Prostate gland (tissue), 2 donors: Measurements from ENCODE around the gene HIVEP3.

ENCODE experiments used
- CTCF ChIP-seq, 4 experiments: fragments of 200-600 bp in 2 of 4; fragments of 450-650 bp in 2 of 4; sonication (generic) in 2 of 4; IDR thresholded peaks; 1 replicate in 3 of 4; 2 replicates in 1 of 4; pipeline ENCODE4 v1.5.1; 2016 to 2019; ENCODE audit warnings: antibody characterized with exemption in 4 of 4, mild to moderate bottlenecking in 2 of 4, moderate library complexity in 2 of 4
- POLR2A ChIP-seq: fragments of 450-650 bp; IDR thresholded peaks from one replicate; pipeline ENCODE4 v1.6.1; 2016; ENCODE audit warnings: antibody characterized with exemption, mild to moderate bottlenecking
- POLR2AphosphoS5 ChIP-seq: sonication (generic); formaldehyde crosslinking; IDR thresholded peaks from one replicate; pipeline ENCODE4 v1.6.1; 2017; ENCODE audit warnings: antibody characterized with exemption

GRCh38 chr1:41913014-41913413, 5.7 kb downstream of the HIVEP3 start:
- TF ChIP-seq CTCF (IDR thresholded peaks at IDR 0.05): no peak
- no peak for TF ChIP-seq POLR2A
- TF ChIP-seq POLR2AphosphoS5: no peak
